Measurements from ENCODE around the gene APC2. TPM values are rescaled to one million over a fixed set of nuclear protein-coding genes. Genes with fewer than 3 reads are reported as not detected.

The APC2 gene
- total RNA-seq, 1 experiment from 2014 or later = 0.02 TPM

DNA sequence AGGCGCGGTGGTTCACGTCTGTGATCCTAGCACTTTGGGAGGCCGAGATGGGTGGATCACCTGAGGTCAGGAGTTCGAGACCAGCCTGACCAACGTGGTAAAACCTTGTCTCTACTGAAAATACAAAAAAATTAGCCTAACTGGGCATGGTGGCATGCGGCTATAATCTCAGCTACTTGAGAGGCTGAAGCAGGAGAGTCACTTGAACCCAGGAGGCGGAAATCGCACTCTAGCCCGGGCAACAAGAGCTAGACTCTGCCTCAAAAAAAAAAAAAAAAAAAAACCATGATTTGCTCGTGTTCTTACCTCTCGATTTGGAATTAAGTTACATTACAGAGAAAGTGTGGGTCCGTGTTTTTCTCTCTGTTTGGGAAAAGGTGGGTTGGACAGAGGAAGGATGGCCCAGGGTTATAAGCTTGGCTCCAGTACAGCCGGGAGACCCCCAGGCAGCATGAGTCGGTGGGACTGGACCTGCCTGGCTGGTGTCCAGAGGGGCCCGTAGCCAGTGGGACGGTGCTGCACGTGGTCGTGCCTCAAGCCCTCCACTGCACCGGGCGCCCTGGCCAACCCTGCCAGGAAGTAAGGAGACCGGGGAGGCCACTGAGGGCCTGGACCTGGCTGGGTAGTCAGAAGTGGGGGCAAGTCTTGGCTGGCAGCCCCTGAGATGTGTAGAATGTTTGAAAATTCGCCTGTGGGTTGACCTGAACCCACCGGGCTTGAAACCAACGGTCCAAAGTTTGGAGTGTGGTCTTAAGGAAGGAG is 8.1 kb upstream of the APC2 start:
- no peak for DNase-seq (ENCODE audit: extremely low read depth, low read depth)

DNA sequence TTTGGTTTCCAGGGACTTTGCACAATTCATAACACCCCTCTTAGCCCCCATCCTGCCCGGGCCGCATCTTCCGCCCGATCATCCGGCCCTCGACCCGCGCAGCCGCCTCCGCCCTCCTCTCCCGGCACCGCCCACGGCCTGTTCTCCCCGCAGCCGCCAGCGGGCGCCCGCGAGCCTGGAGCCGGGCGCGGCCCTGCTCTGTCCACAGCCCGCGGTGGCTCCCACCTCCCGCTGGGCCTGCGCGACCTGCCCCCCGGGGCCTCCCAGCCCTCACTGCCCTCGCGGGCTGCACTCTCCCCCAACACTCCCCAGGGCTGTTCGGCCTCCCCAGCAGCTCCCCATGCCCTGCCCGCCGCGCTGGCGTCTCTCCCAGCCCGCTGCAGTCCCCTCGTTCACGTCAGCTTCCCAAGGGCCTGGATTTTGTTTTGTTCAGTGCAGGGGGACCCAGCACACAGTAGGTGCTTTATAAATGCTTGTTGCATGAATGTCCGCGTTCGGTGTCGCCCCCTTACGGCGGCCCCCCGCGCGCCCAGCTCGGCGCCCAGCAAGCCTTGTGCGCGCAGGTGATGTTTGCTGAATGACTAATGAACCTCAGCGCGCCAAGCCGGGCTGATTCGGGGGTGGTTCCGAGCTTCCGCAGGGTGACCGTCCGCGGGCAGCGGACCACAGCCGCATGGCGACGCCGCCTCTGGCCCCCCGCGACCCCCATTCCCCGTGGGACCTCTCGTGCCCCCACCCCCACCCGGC is 4.6 kb upstream of the APC2 start:
- DNase-seq (ENCODE audit: extremely low read depth, low read depth) = peak; percentile 43

DNA sequence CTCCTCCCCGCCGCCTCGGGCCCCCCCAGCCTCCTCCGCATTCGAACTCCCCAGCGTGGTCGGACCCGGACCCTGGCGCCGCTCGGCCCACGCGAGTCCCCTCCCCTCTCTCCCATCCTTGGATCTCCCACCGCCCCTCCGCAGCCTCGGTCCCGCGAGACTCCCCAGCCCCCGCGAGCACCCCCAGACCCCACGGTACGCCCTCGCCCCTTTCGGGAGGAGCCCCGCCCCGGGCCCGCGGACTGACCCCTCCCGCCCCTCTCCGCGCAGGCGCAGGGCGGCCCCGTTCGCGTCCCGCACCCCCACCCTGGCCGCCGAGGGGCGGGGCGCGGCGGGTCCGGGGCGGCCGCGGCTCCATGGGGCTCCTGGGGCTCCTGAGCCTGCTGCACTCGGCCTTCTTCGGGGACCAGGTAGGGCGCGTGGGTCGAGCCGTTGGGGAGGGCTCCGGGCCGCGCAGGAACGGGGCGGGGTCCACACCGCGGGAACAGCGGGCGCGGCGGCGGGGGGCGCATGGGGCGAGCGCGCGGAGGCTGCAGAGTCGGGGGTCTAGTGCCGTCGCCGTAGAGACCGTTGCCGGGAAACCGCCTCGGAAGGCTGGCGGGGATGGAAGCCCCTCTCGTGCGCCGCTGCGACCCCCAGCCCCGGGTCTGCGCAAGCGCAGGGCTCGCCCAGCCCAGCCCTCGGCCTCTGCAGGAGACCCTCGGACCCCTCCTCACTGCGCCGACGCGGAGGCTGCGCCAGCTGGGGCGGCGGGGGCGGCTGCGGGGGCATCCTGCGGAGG is 3.8 kb upstream of the APC2 start:
- no peak for DNase-seq (ENCODE audit: extremely low read depth, low read depth)

GRCh38 chr19:1446713-1447481 is 3.0 kb upstream of the APC2 start:
- no peak for DNase-seq (ENCODE audit: extremely low read depth, low read depth)

DNA sequence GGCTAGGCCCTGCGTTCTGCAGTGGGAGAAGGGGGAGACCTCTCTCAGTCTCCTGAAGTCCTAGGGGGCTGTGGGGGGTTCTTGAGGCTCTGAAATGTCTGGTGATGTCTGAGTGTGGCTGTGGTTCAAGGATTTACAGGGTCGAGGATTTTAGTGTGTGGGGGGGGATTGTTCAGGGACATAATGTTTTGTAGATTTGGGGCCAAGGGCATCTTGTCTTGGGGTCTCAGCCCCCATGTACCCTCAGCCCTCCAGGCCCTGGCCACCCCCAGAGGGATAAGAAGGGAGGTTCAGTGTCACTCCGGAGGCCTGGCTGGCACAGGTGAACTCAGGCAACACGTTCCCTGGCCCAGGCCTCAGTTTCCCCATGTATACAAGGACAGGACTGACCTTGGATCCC is 2.4 kb upstream of the APC2 start:
- DNase-seq (ENCODE audit: extremely low read depth, low read depth) = no peak

DNA sequence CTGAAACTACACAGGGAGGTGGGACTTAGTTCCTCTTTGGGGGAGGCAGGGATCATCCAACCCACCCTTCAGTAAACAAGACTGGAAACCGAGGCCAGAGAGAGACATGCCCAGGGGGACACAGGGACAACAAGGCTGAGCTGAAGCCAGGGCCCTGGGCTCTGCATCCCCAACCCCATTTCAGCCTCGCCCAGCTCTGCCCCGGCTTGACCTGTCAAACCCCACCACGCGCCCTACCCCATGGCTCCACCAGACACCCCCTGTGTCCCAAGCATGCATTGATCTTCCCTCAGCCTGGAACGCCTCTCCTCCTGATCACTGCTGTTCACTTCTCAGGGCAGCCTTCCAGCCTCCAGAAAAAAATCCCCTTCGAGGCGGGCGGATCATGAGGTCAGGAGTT is 2.0 kb upstream of the APC2 start:
- no peak for DNase-seq (ENCODE audit: extremely low read depth, low read depth)

DNA sequence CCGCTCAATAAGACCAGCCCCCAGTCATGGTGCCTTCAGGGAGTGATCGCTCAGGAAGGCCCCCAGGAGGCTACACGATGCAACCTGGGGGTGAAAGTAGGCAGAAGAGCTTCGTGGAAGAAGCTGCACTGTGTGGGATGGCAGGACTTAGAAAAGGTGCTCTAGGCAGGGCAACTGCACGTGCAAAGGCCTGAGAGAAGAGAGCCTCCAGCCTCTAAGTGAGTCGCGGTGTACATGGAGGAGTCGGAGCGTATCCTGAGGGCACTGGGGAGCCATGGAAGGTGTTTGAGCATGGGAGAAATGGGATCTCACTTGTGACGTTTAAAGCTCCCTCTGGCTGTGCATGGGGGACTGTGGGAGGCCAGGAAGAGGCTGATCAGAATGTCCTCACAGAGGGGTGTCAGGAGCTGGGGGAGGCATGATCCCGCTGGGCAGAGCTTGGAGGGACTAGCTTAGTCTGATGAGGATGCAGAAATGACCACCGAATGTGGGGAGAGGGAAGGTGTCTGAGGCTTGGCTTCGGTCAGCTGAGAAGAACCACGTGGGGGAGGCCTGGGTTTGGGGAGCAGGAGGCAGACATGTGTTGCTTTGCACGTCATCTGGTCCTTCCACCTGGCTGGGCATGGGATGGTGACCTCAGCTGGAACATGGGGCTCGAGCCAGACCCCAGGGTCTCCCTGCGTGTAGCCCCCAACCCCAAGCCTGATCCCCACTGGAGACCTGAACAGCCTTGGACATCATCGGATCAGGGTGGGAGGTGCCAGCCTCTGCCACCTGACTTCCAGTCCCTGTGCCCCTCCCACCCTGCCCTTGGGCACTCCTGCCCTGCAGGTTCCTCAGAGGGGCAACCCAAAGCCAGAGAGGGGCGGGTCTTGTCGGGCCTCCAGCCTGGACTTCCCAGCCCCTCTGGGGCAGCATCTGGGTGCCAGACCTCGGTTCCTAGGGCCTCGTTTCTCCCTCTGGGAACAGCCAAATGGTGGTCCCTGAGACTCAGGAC is 1.1 kb downstream of the APC2 start:
- no peak for DNase-seq (ENCODE audit: extremely low read depth, low read depth)

DNA sequence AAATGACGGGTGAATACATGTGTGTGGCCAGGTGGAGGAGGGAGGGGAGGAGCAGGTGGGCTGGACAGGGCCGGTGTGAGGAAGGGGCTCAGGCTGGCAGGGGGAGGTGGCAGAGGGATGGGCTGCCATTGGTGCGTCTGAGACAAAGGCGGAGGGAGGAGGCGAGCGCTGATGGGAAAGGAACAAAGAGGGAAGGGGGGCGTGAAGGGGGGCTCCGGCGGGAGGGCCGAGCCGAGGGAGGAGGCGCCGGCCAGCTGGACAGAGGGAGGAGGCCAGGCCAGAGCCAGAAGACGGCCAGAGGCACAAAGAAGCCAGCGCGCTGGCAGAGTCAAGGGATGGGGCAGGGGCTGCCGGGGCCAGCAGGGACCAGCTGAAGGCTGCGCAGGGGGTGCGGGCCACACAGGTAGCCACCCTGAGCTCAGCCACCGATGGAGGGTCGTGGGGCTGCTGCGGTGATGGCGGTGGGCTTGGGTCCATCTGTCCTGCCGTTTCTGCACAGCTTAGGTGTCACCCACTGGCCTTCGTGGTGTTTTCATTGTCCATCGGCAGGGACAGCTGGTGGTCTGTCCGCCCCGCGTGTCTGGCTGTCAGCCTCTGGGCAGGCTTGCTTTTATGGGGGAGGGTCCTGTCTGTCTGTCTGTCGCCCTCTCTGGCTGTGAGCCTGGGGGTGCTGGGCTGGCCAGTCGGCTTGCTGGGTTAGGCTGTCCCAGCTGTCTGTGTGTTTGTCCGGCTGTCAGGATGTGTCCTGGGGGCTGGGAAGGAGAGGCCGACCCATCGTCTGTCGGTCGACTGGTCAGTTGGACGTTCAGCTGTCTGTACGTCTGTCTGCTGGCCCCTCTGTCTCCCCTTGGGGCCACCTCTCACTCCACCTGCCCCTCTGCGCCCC is 2.2 kb downstream of the APC2 start:
- no peak for DNase-seq (ENCODE audit: extremely low read depth, low read depth)

- DNase-seq (ENCODE audit: extremely low read depth, low read depth) = no peak
Observed at GRCh38 chr19:1452802-1453524, 3.0 kb downstream of the APC2 start.

DNA sequence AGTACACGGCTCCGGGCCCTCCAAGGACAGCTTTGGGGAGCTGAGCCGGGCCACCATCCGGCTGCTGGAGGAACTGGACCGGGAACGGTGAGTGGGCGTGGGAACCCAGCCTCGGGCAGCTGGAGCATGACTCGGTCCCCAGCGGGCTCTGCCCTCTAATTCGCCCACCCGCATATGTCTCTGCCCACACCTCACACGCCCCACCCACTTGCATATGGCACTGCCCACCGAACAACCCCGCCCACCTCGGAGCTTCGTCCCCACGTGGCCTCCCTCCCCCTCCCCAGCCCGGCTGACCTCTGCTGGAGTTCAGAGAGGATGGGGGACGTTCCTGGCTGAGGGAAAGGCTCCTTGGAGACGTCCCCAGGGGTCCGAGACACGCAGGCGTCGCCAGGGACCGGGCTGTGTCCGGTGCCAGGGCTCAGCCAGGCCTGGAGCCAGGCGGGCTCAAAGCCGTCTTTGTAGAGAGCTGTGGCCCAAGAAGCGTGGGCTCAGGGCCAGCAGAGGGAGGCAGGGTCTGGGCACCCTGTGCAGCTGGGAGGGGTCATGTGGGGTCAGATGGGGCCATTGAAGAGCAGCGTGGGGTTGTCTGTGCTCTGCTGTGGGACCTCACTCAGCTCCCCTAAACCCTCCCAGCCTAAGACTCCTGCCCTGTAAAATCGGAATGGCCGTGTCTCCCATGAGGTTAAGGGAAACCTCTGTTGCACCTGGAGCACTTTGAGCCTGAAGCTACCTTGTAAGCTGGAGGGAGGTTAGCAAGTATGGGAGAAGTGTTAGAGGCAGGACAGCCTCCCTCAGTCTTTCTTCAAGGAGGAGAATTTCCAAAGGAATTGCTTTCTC is 3.8 kb downstream of the APC2 start:
- no peak for DNase-seq (ENCODE audit: extremely low read depth, low read depth)

DNA sequence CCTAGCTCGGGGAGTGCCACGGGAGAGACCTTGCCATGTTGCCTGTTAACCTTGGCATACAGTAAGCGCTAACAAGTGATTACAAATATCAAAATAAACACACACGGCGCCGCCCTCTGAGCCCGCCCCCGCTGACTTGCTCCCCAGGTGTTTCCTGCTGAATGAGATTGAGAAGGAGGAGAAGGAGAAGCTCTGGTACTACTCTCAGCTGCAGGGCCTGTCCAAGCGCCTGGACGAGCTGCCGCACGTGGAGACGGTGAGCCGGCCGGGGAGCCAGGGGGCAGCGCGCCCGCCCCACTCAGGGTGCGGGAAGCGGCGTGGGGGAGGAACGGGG is 5.0 kb downstream of the APC2 start:
- DNase-seq (ENCODE audit: extremely low read depth, low read depth) = no peak

DNA sequence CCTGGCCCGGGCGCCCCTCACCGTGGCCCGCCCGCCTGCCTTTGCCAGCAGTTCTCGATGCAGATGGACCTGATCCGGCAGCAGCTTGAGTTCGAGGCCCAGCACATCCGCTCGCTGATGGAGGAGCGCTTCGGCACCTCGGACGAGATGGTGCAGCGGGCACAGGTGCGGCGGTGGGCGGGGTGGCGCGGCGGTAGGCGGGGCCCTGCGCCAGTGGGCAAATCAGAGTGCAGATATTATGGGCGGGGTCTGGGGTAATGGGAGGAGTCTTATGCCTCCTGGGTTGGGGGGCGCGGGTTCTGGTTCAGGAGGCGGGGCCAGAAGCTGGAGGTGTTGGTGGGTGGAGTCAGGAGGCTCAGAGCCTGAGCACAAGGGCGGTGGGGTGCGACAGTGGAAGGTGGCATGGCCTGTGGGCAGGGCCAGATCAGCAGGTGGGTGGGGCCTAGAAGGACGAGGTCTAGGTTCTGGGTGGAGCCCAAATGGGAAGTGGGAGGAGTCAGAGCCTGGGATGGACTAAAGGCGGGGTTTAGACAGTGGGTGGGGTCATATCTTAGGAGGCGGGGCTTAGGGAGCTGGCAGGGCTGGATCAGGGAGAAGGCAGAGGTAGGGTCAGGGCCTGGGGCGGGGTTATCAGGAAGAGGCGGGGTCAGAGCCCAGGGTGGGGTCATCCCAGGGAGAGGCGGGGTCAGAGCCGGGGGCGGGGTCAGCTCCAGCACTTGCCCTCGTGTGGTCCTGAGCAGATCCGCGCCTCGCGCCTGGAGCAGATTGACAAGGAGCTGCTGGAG is 5.6 kb downstream of the APC2 start:
- peak; percentile 79 for DNase-seq (ENCODE audit: extremely low read depth, low read depth)

- DNase-seq (ENCODE audit: extremely low read depth, low read depth) = no peak
Observed at GRCh38 chr19:1456121-1456900, 6.4 kb downstream of the APC2 start.

DNA sequence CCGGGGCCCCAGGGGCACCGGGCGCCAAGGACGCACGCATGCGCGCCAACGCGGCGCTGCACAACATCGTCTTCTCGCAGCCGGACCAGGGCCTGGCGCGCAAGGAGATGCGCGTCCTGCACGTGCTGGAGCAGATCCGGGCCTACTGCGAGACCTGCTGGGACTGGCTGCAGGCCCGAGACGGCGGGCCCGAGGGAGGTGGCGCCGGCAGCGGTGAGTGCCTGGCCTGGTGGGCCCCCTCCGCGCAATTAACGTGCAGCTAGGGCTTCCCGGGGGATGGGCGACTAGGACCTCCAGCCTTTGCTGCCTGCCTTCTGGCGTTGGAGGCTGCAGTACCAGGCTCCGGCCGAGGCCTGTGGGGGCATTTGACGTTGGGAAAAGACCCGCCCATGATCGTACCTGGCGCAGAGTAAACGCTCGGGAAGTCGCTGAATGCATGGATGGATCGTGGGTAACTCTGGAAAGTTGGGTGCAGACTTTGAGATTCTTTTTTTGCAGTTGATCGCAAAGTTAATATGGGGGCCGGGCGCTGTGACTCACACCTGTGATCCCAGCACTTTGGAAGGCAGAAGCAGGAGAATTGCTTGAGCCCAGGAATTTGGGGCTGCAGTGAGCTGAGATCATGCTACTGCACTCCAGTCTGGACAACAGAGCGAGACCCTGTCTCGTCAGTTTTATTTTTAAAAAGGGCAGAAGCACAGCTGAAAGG is 7.3 kb downstream of the APC2 start:
- DNase-seq (ENCODE audit: extremely low read depth, low read depth) = no peak

- DNase-seq (ENCODE audit: extremely low read depth, low read depth) = no peak
Observed at GRCh38 chr19:1457892-1458291, 8.0 kb downstream of the APC2 start.
